ENCODE data around the gene IRF2BP1. TPM values are rescaled to one million over a fixed set of nuclear protein-coding genes. Genes with fewer than 3 reads are reported as not detected.

Gene IRF2BP1
- total and polyA plus RNA-seq, 2 of the 13 experiments (the other 11 are each of a cell fraction or from before 2014, with no cell fraction given) = 4.3 to 14.3 TPM

GRCh38 chr19:45901912-45902650 lies 16.1 kb upstream of the IRF2BP1 start, which contains the start of gene MYPOP (continued):
- TF ChIP-seq TAF1 (CRISPR knock-in tag; IDR thresholded peaks at IDR 0.05) = peak; percentile 36; the same call in 1 of the 2 replicates
- TF ChIP-seq KLF6 (CRISPR knock-in tag; IDR thresholded peaks at IDR 0.05) = 0 out of 2 replicates have a peak, but pooled peaks have one; percentile 46
- TF ChIP-seq TOPORS (CRISPR knock-in tag; IDR thresholded peaks at IDR 0.05) = no peak
- 0 out of 2 replicates have a peak, but pooled peaks have one; percentile 17 for TF ChIP-seq BATF2 (CRISPR knock-in tag; IDR thresholded peaks at IDR 0.05)
- TF ChIP-seq ZBTB34 (CRISPR knock-in tag; IDR thresholded peaks at IDR 0.05) = no peak
- TF ChIP-seq ZNF564 (CRISPR knock-in tag; IDR thresholded peaks at IDR 0.05) = peak; percentile 69; the same call in 1 of the 2 replicates
- 0 out of 2 replicates have a peak, but pooled peaks have one; percentile 64 for TF ChIP-seq ZNF674 (CRISPR knock-in tag; IDR thresholded peaks at IDR 0.05; ENCODE audit: low read depth)
- TF ChIP-seq DMAP1 (CRISPR knock-in tag; IDR thresholded peaks at IDR 0.05) = peak; percentile 37; the same call in 1 of the 2 replicates
- no peak for TF ChIP-seq KLF16 (CRISPR knock-in tag; IDR thresholded peaks at IDR 0.05)
- no peak for TF ChIP-seq SNAPC2 (CRISPR knock-in tag; IDR thresholded peaks at IDR 0.05)
- no peak; the same call in 1 of the 2 replicates for TF ChIP-seq KDM2A (CRISPR knock-in tag; IDR thresholded peaks at IDR 0.05; ENCODE audit: borderline replicate concordance, low read depth)
- no peak for TF ChIP-seq ZNF7 (CRISPR knock-in tag; IDR thresholded peaks at IDR 0.05)
- peak; percentile 29; the same call in 1 of the 2 replicates for TF ChIP-seq ZNF317 (CRISPR knock-in tag; IDR thresholded peaks at IDR 0.05)
- TF ChIP-seq ZBTB25 (CRISPR knock-in tag; IDR thresholded peaks at IDR 0.05) = 0 out of 2 replicates have a peak, but pooled peaks have one; percentile 11
- peak; percentile 38; the same call in 1 of the 2 replicates for TF ChIP-seq CHD4 (IDR thresholded peaks at IDR 0.05; ENCODE audit: borderline replicate concordance, low read length)
- TF ChIP-seq RORA (CRISPR knock-in tag; IDR thresholded peaks at IDR 0.05) = no peak
- TF ChIP-seq, protein P1, sequence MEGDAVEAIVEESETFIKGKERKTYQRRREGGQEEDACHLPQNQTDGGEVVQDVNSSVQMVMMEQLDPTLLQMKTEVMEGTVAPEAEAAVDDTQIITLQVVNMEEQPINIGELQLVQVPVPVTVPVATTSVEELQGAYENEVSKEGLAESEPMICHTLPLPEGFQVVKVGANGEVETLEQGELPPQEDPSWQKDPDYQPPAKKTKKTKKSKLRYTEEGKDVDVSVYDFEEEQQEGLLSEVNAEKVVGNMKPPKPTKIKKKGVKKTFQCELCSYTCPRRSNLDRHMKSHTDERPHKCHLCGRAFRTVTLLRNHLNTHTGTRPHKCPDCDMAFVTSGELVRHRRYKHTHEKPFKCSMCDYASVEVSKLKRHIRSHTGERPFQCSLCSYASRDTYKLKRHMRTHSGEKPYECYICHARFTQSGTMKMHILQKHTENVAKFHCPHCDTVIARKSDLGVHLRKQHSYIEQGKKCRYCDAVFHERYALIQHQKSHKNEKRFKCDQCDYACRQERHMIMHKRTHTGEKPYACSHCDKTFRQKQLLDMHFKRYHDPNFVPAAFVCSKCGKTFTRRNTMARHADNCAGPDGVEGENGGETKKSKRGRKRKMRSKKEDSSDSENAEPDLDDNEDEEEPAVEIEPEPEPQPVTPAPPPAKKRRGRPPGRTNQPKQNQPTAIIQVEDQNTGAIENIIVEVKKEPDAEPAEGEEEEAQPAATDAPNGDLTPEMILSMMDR (CRISPR knock-in tag; IDR thresholded peaks at IDR 0.05) = no peak
- TF ChIP-seq NFKB2 (CRISPR knock-in tag; IDR thresholded peaks at IDR 0.05; ENCODE audit: borderline replicate concordance) = no peak
- TF ChIP-seq SIN3A (IDR thresholded peaks at IDR 0.05; ENCODE audit: borderline replicate concordance, low read depth, low read length) = 0 out of 2 replicates have a peak, but pooled peaks have one; percentile 17
- 0 out of 2 replicates have a peak, but pooled peaks have one; percentile 26 for TF ChIP-seq DZIP1 (CRISPR knock-in tag; IDR thresholded peaks at IDR 0.05)

Data from HepG2 (cell line).